Sigmoid colon (tissue), 7 donors: ENCODE data around the gene KIAA0586. TPM values are rescaled to one million over a fixed set of nuclear protein-coding genes. Genes with fewer than 3 reads are reported as not detected.
"Not testable (repeated sequence)": the region's sequence is repeated elsewhere in the genome, so short reads cannot be mapped to it uniquely, and the experiment has no call there.

Experiments used
- DNase-seq: peaks from one replicate; pipeline ENCODE4 v3.0.0-alpha.2; 2019
- H3K27ac ChIP-seq, 4 donors: fragments of 200-600 bp; sonication (generic); one replicate each; pipeline ENCODE4 v1.5.1; 2016 to 2019; ENCODE audit warnings: mild to moderate bottlenecking in 1 of 4
- H3K27me3 ChIP-seq, 3 donors: fragments of 200-600 bp; sonication (generic); one replicate each; pipeline ENCODE4 v1.5.1; 2019; ENCODE audit warnings: mild to moderate bottlenecking in 1 of 3
- H3K36me3 ChIP-seq, 4 donors: fragments of 200-600 bp; sonication (generic); one replicate each; pipeline ENCODE4 v1.5.1; 2016 to 2019
- H3K4me1 ChIP-seq, 4 donors: fragments of 200-600 bp; sonication (generic); one replicate each; pipeline ENCODE4 v1.5.1; 2017 to 2019
- H3K4me3 ChIP-seq, 4 donors: fragments of 200-600 bp; sonication (generic); one replicate each; pipeline ENCODE4 v1.5.1; 2017 to 2019; ENCODE audit warnings: mild to moderate bottlenecking in 2 of 4, moderate library complexity in 1 of 4
- H3K9me3 ChIP-seq, 4 donors: fragments of 200-600 bp in 3 of 4; sonication (generic) in 3 of 4; one replicate each; pipeline versions ENCODE4 v1.5.1 to v1.6.1; 2013 to 2019
- CTCF ChIP-seq, 4 experiments: fragments of 450-650 bp in 3 of 4; fragments of 200-600 bp in 1 of 4; IDR thresholded peaks; one replicate each; pipeline ENCODE4 v1.5.1; 2016 to 2019; ENCODE audit warnings: antibody characterized with exemption in 4 of 4, mild to moderate bottlenecking in 3 of 4, moderate library complexity in 2 of 4
- EP300 ChIP-seq, 4 donors: sonication (generic); formaldehyde crosslinking; IDR thresholded peaks; one replicate each; pipeline ENCODE4 v1.6.1; 2017; ENCODE audit warnings: antibody characterized with exemption in 4 of 4
- POLR2A ChIP-seq, 2 donors: fragments of 450-650 bp; IDR thresholded peaks; one replicate each; pipeline ENCODE4 v1.6.1; 2016; ENCODE audit warnings: antibody characterized with exemption in 2 of 2, mild to moderate bottlenecking in 2 of 2, moderate library complexity in 2 of 2
- POLR2AphosphoS5 ChIP-seq, 4 donors: sonication (generic); formaldehyde crosslinking; IDR thresholded peaks; one replicate each; pipeline ENCODE4 v1.6.1; 2017; ENCODE audit warnings: antibody characterized with exemption in 4 of 4
- WGBS, 2 donors: extraction: QIAGEN DNeasy Blood & Tissue Kit; methylation state at CpG; one replicate each; pipeline ENCODE4 v1.1.7; 2013; 5-methylcytosine and 5-hydroxymethylcytosine counted together
- intact Hi-C: fragments of 100-400 bp; cut with DNase I; formaldehyde crosslinking; loops from one replicate; pipeline ENCODE4 v1.15.1; 2023
- polyA plus RNA-seq, 3 donors: library from polyadenylated mRNA; stranded (reverse); fragments of 200-250 nt; gene quantifications; one replicate each; pipeline ENCODE4 v1.2.3, GENCODE V29; 2013
- total RNA-seq, 4 donors: library from RNA; depleted of rRNA; stranded (reverse); fragments of >200 nt; gene quantifications; one replicate each; pipeline ENCODE4 v1.1.0, GENCODE V29; 2016
- donor health status: healthy with polysubstance abuse.
- donor health status: Bipolar disorder and iron deficiency.
- donor health status: healthy.

The KIAA0586 gene
- total and polyA plus RNA-seq, 7 donors, result 2.5 to 20.2 (median 12.8) TPM

DNA sequence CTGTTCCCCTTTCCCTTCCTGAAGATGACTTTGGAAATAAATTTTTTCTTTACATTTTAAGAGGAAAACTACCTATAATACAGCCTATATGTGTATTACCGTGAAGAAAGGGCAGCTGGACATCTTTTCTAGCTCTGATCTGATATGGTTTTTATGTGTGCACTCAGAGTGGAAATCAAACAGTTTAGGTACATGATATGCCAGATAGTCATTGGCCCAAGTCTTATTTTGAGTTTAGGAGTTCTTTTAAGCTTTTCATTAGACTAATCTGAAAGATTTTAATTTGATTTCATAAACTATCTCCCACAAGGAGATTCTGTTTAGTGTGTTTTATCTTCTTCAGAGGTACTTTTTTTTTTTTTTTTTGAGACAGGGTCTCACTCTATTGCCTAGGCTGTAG is 48.8 kb downstream of the KIAA0586 start:
- Histone ChIP-seq H3K27me3 (no peaks in the 10 kb centered on the region), H3K9me3 (no peaks in the 10 kb centered on the region), H3K27ac (no peak overlapping the region), H3K4me1 (no peaks in the 10 kb centered on the region), H3K36me3 (peaks cover 0 to 58% (median 2%) of the 10 kb centered on the region in 4 donors), H3K4me3 (no peak overlapping the region)
- no peak for TF ChIP-seq POLR2AphosphoS5 (IDR thresholded peaks at IDR 0.05)
- TF ChIP-seq POLR2A (IDR thresholded peaks at IDR 0.05), result no peak
- no peak for TF ChIP-seq CTCF (IDR thresholded peaks at IDR 0.05)
- no peak for TF ChIP-seq EP300 (IDR thresholded peaks at IDR 0.05)
- intact Hi-C loops, result no loop called here
- 97% methylated on average over 1 of the region's 1 CpG for WGBS, 2 donors
- no peak for DNase-seq

DNA sequence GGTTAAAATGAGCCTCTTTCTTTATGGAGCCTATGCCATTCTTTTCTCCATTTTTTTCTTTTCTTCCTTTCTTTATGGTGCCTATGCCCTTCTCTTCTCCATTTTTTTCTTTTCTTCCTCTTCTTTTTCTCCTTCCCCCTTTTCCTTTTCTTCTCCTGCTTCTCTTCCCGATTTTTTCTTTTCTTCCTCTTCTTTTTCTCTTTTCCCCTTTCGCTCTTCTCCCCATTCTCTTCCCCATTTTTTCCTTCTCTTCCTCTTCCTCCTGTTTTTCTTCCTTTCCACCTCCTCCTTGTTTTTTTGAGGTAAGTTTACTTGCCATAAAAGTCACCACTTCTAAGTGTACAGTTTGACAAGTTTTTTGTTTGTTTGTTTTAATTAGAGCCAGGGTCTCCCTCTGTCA is 50.1 kb downstream of the KIAA0586 start:
- Histone ChIP-seq H3K4me3 (no peak overlapping the region), H3K27me3 (no peaks in the 10 kb centered on the region), H3K9me3 (no peaks in the 10 kb centered on the region), H3K4me1 (no peaks in the 10 kb centered on the region), H3K36me3 (peaks cover 0 to 52% (median 2%) of the 10 kb centered on the region in 4 donors), H3K27ac (no peak overlapping the region)
- no peak for DNase-seq
- intact Hi-C loops, result no loop called here
- no peak for TF ChIP-seq EP300 (IDR thresholded peaks at IDR 0.05)
- 93 to 96% methylated on average over 2 of the region's 2 CpGs for WGBS, 2 donors

GRCh38 chr14:58478329-58478728 is 50.8 kb downstream of the KIAA0586 start:
- H3K4me3 ChIP-seq, H3K4me1 ChIP-seq, H3K9me3 ChIP-seq, H3K27ac ChIP-seq, H3K27me3 ChIP-seq, intact Hi-C loops, DNase-seq: not testable (repeated sequence)
- WGBS, 2 donors, result 98 to 99% methylated on average over 5 of the region's 5 CpGs
- H3K36me3 ChIP-seq, result peaks cover 0 to 59% (median 2%) of the 10 kb centered on the region in 4 donors

GRCh38 chr14:58479975-58480374 is 52.5 kb downstream of the KIAA0586 start:
- TF ChIP-seq EP300 (IDR thresholded peaks at IDR 0.05) (no peak), CTCF (IDR thresholded peaks at IDR 0.05) (no peak), POLR2AphosphoS5 (IDR thresholded peaks at IDR 0.05) (no peak)
- H3K27ac ChIP-seq, result no peak overlapping the region
- no peaks in the 10 kb centered on the region for H3K27me3 ChIP-seq
- WGBS, 2 donors, result 85 to 96% methylated on average over 1 of the region's 1 CpG
- H3K4me1 ChIP-seq, result no peaks in the 10 kb centered on the region
- DNase-seq, result no peak
- intact Hi-C loops, result no loop called here
- peaks cover 0 to 56% (median 2%) of the 10 kb centered on the region in 4 donors for H3K36me3 ChIP-seq
- no peaks in the 10 kb centered on the region for H3K9me3 ChIP-seq
- no peak overlapping the region for H3K4me3 ChIP-seq

- Histone ChIP-seq H3K27me3 (no peaks in the 10 kb centered on the region), H3K36me3 (peaks cover 3 to 42% (median 8%) of the 10 kb centered on the region in 4 donors), H3K4me1 (no peaks in the 10 kb centered on the region), H3K9me3 (no peaks in the 10 kb centered on the region), H3K4me3 (no peak overlapping the region), H3K27ac (no peak overlapping the region)
- 85 to 92% methylated on average over 1 of the region's 1 CpG for WGBS, 2 donors
- intact Hi-C loops, result no loop called here
- no peak for DNase-seq
- TF ChIP-seq CTCF (IDR thresholded peaks at IDR 0.05) (no peak), EP300 (IDR thresholded peaks at IDR 0.05) (no peak)
These were observed 56.7 kb downstream of the KIAA0586 start for GRCh38 chr14:58484176-58484575.

- Histone ChIP-seq H3K27me3 (no peaks in the 10 kb centered on the region), H3K27ac (no peak overlapping the region), H3K9me3 (no peaks in the 10 kb centered on the region), H3K4me1 (no peaks in the 10 kb centered on the region), H3K4me3 (no peak overlapping the region), H3K36me3 (peaks cover 3 to 66% (median 13%) of the 10 kb centered on the region in 4 donors)
- intact Hi-C loops, result no loop called here
- TF ChIP-seq EP300 (IDR thresholded peaks at IDR 0.05) (no peak), POLR2A (IDR thresholded peaks at IDR 0.05) (no peak), POLR2AphosphoS5 (IDR thresholded peaks at IDR 0.05) (no peak), CTCF (IDR thresholded peaks at IDR 0.05) (no peak)
- DNase-seq, result no peak
- WGBS, 2 donors, result 64 to 84% methylated on average over 1 of the region's 1 CpG
These were observed 61.0 kb downstream of the KIAA0586 start for GRCh38 chr14:58488550-58488949.
